Measurements from ENCODE around the gene MRPS34. TPM values are rescaled to one million over a fixed set of nuclear protein-coding genes. Genes with fewer than 3 reads are reported as not detected.

MRPS34 gene
- total RNA-seq, 4 donors from 2014 or later, result 102 to 253 (median 121) TPM

- intact Hi-C loops (cut with DNase I; ENCODE audit: low total_unique reads) (no loop called here), in situ Hi-C loops (cut with MboI; ENCODE audit: low pct_ligation_motif_present in 1 of 4, low pct_unique_long_range_greater_than_20kb in 1 of 4, low sequenced_read_pairs in 3 of 4) (no loop called here)
- 83% methylated on average over 13 of the region's 13 CpGs; no CpG with 5 or more reads in 1 of the 2 donors for WGBS, 2 donors (ENCODE audit: low coverage in 1 of 2)
- no peak overlapping the region for H3K27ac ChIP-seq
- H3K36me3 ChIP-seq, result peaks cover 0 to 10% (median 5%) of the 10 kb centered on the region in 4 donors
- DNase-seq, result peak; percentile 8
- H3K27me3 ChIP-seq, result no peaks in the 10 kb centered on the region
- no peaks in the 10 kb centered on the region for H3K9me3 ChIP-seq
- peaks cover 17 to 41% (median 30%) of the 10 kb centered on the region in 4 donors for H3K4me1 ChIP-seq
- no peak for TF ChIP-seq CTCF (IDR thresholded peaks at IDR 0.05)
- no peak overlapping the region for H3K4me3 ChIP-seq
Measured at GRCh38 chr16:1776672-1776955, 3.7 kb upstream of the MRPS34 start.

GRCh38 chr16:1775846-1776671, 3.1 kb upstream of the MRPS34 start:
- Histone ChIP-seq H3K9me3 (no peaks in the 10 kb centered on the region), H3K4me1 (peaks cover 12 to 38% (median 25%) of the 10 kb centered on the region in 4 donors), H3K36me3 (peaks cover 0 to 10% (median 5%) of the 10 kb centered on the region in 4 donors), H3K27me3 (no peaks in the 10 kb centered on the region), H3K27ac (no peak overlapping the region), H3K4me3 (no peak overlapping the region)
- intact Hi-C loops (cut with DNase I; ENCODE audit: low total_unique reads) (no loop called here), in situ Hi-C loops (cut with MboI; ENCODE audit: low pct_ligation_motif_present in 1 of 4, low pct_unique_long_range_greater_than_20kb in 1 of 4, low sequenced_read_pairs in 3 of 4) (no loop called here)
- TF ChIP-seq POLR2AphosphoS5 (IDR thresholded peaks at IDR 0.05) (no peak), EP300 (IDR thresholded peaks at IDR 0.05; ENCODE audit: low read depth) (no peak), POLR2A (IDR thresholded peaks at IDR 0.05) (no peak), CTCF (IDR thresholded peaks at IDR 0.05) (no peak)
- WGBS, 2 donors (ENCODE audit: low coverage in 1 of 2), result 84% methylated on average over 14 of the region's 28 CpGs; no CpG with 5 or more reads in 1 of the 2 donors
- peak; percentile 8 for DNase-seq

- in situ Hi-C loops (cut with MboI; ENCODE audit: low pct_ligation_motif_present in 1 of 4, low pct_unique_long_range_greater_than_20kb in 1 of 4, low sequenced_read_pairs in 3 of 4), result no loop called here
- Histone ChIP-seq H3K27ac (no peak overlapping the region), H3K9me3 (no peaks in the 10 kb centered on the region), H3K4me3 (no peak overlapping the region), H3K27me3 (no peaks in the 10 kb centered on the region), H3K4me1 (peaks cover 10 to 41% (median 24%) of the 10 kb centered on the region in 4 donors), H3K36me3 (peaks cover 0 to 10% (median 5%) of the 10 kb centered on the region in 4 donors)
- no peak for TF ChIP-seq CTCF (IDR thresholded peaks at IDR 0.05)
- TF ChIP-seq POLR2A (IDR thresholded peaks at IDR 0.05), result no peak
- TF ChIP-seq POLR2AphosphoS5 (IDR thresholded peaks at IDR 0.05), result no peak
- no peak for TF ChIP-seq EP300 (IDR thresholded peaks at IDR 0.05; ENCODE audit: low read depth)
- peak; percentile 8 for DNase-seq
- intact Hi-C loops (cut with DNase I; ENCODE audit: low total_unique reads), result no loop called here
- WGBS, 2 donors (ENCODE audit: low coverage in 1 of 2), result 90% methylated on average over 22 of the region's 30 CpGs; no CpG with 5 or more reads in 1 of the 2 donors
Measured at GRCh38 chr16:1775006-1775845, 2.3 kb upstream of the MRPS34 start.

- H3K27me3 ChIP-seq, result no peaks in the 10 kb centered on the region
- in situ Hi-C loops (cut with MboI; ENCODE audit: low pct_ligation_motif_present in 1 of 4, low pct_unique_long_range_greater_than_20kb in 1 of 4, low sequenced_read_pairs in 3 of 4), result no loop called here
- peaks cover 16 to 42% (median 32%) of the 10 kb centered on the region in 4 donors for H3K4me1 ChIP-seq
- intact Hi-C loops (cut with DNase I; ENCODE audit: low total_unique reads), result no loop called here
- TF ChIP-seq CTCF (IDR thresholded peaks at IDR 0.05) (no peak), POLR2A (IDR thresholded peaks at IDR 0.05) (no peak), EP300 (IDR thresholded peaks at IDR 0.05; ENCODE audit: low read depth) (no peak), POLR2AphosphoS5 (IDR thresholded peaks at IDR 0.05) (no peak)
- 69% methylated on average over 6 of the region's 7 CpGs; no CpG with 5 or more reads in 1 of the 2 donors for WGBS, 2 donors (ENCODE audit: low coverage in 1 of 2)
- H3K36me3 ChIP-seq, result peaks cover 0 to 10% (median 5%) of the 10 kb centered on the region in 4 donors
- H3K4me3 ChIP-seq, result peak overlapping the region in 2 of 4 donors; percentile 91 to 94
- peak overlapping the region in 2 of 4 donors; percentile 95 to 97 for H3K27ac ChIP-seq
- H3K9me3 ChIP-seq, result no peaks in the 10 kb centered on the region
- DNase-seq, result no peak
Measured at GRCh38 chr16:1774448-1774780, 1.5 kb upstream of the MRPS34 start.

Measured in transverse colon (tissue), 4 donors.